ENCODE data around the gene SLC15A3.

SLC15A3 gene

DNA sequence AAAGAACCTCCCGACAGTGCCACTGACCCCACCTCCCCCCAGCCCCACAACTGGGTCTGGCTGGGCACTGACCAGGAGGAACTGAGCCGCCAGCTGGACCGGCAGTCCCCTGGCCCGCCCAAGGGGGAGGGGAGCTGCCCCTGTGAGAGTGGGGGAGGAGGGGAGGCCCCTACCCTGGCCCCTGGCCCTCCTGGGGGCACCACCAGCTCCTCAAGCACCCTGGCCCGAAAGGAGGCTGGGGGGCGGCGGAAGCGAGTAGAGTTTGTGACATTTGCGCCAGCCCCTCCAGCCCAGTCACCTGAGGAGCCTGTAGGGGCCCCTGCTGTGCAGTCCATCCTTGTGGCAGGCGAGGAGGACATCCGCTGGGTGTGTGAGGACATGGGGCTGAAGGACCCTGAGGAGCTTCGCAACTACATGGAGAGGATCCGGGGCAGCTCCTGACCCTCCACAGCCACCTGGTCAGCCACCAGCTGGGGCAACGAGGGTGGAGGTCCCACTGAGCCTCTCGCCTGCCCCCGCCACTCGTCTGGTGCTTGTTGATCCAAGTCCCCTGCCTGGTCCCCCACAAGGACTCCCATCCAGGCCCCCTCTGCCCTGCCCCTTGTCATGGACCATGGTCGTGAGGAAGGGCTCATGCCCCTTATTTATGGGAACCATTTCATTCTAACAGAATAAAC is 15.4 kb downstream of the SLC15A3 start:
- H3K27ac ChIP-seq (ENCODE audit: low read length): no peak overlapping the region
- DNase-seq: no peak
- H3K4me2 ChIP-seq (ENCODE audit: insufficient read depth, low read length): no peak overlapping the region
- peaks cover 4% of the 10 kb centered on the region for H3K27me3 ChIP-seq (ENCODE audit: insufficient read depth, low read length, poor library complexity)
- H2AFZ ChIP-seq (ENCODE audit: low read depth, low read length): no peak overlapping the region
- no peaks in the 10 kb centered on the region for H4K20me1 ChIP-seq (ENCODE audit: insufficient read depth, low read length)
- no peaks in the 10 kb centered on the region for H3K4me1 ChIP-seq (ENCODE audit: insufficient read depth, low read length)
- H3K4me3 ChIP-seq (ENCODE audit: low read depth in 1 of 2, low read length in 2 of 2): no peak overlapping the region
- H3K36me3 ChIP-seq (ENCODE audit: insufficient read depth, low read length): no peaks in the 10 kb centered on the region
- ATAC-seq (ENCODE audit: insufficient read depth, low read depth): no peak
- H3K79me2 ChIP-seq (ENCODE audit: insufficient read depth, low read length): no peaks in the 10 kb centered on the region
- H3K9me3 ChIP-seq (ENCODE audit: insufficient read depth, low read length, severe bottlenecking): no peaks in the 10 kb centered on the region
- TF ChIP-seq, protein P1, sequence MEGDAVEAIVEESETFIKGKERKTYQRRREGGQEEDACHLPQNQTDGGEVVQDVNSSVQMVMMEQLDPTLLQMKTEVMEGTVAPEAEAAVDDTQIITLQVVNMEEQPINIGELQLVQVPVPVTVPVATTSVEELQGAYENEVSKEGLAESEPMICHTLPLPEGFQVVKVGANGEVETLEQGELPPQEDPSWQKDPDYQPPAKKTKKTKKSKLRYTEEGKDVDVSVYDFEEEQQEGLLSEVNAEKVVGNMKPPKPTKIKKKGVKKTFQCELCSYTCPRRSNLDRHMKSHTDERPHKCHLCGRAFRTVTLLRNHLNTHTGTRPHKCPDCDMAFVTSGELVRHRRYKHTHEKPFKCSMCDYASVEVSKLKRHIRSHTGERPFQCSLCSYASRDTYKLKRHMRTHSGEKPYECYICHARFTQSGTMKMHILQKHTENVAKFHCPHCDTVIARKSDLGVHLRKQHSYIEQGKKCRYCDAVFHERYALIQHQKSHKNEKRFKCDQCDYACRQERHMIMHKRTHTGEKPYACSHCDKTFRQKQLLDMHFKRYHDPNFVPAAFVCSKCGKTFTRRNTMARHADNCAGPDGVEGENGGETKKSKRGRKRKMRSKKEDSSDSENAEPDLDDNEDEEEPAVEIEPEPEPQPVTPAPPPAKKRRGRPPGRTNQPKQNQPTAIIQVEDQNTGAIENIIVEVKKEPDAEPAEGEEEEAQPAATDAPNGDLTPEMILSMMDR (IDR thresholded peaks at IDR 0.05; ENCODE audit: borderline replicate concordance, extremely low read depth, low read length, poor library complexity, severe bottlenecking): no peak
- TF ChIP-seq EZH2 (IDR thresholded peaks at IDR 0.05; ENCODE audit: borderline replicate concordance, low read depth, low read length, severe bottlenecking): no peak
- H3K9ac ChIP-seq (ENCODE audit: low read depth, low read length): no peak overlapping the region

DNA sequence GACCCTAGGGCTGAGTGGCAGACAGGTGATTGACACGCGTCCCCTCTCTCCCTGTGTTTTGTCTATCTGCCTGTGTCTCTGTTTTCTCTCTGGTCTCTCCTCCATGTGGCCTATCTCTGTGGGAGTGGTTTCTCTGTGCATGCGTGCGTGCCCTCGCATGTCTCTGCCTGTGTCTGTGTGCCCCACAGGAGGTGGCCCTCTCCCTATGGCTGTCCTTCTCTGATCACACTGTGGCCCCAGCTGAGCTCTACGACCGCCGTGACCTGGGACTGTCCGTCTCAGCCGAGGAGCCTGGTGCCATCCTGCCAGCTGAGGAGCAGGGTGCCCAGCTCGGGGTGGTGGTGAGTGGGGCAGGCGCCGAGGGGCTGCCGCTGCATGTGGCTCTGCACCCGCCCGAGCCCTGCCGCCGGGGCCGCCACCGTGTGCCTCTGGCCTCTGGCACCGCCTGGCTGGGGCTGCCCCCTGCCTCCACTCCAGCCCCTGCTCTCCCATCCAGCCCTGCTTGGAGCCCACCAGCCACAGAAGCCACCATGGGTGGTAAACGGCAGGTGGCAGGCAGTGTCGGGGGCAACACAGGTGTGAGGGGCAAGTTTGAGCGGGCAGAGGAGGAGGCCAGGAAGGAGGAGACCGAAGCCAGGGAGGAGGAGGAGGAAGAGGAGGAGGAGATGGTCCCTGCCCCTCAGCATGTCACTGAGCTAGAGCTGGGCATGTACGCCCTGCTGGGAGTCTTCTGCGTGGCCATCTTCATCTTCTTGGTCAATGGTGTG is 16.1 kb downstream of the SLC15A3 start:
- ATAC-seq (ENCODE audit: insufficient read depth, low read depth) (no peak), DNase-seq (no peak)
- TF ChIP-seq, protein P1 (IDR thresholded peaks at IDR 0.05; ENCODE audit: borderline replicate concordance, extremely low read depth, low read length, poor library complexity, severe bottlenecking): no peak
- TF ChIP-seq EZH2 (IDR thresholded peaks at IDR 0.05; ENCODE audit: borderline replicate concordance, low read depth, low read length, severe bottlenecking): no peak
- H3K4me2 ChIP-seq (ENCODE audit: insufficient read depth, low read length): no peak overlapping the region
- no peak overlapping the region for H2AFZ ChIP-seq (ENCODE audit: low read depth, low read length)
- H3K79me2 ChIP-seq (ENCODE audit: insufficient read depth, low read length): no peaks in the 10 kb centered on the region
- H3K27me3 ChIP-seq (ENCODE audit: insufficient read depth, low read length, poor library complexity): peaks cover 4% of the 10 kb centered on the region
- H3K4me1 ChIP-seq (ENCODE audit: insufficient read depth, low read length): no peaks in the 10 kb centered on the region
- H4K20me1 ChIP-seq (ENCODE audit: insufficient read depth, low read length): no peaks in the 10 kb centered on the region
- H3K36me3 ChIP-seq (ENCODE audit: insufficient read depth, low read length): no peaks in the 10 kb centered on the region
- no peaks in the 10 kb centered on the region for H3K9me3 ChIP-seq (ENCODE audit: insufficient read depth, low read length, severe bottlenecking)
- H3K9ac ChIP-seq (ENCODE audit: low read depth, low read length): no peak overlapping the region
- H3K4me3 ChIP-seq (ENCODE audit: low read depth in 1 of 2, low read length in 2 of 2): no peak overlapping the region
- H3K27ac ChIP-seq (ENCODE audit: low read length): no peak overlapping the region

- Histone ChIP-seq H4K20me1 (ENCODE audit: insufficient read depth, low read length) (no peaks in the 10 kb centered on the region), H3K27ac (ENCODE audit: low read length) (no peak overlapping the region), H3K9me3 (ENCODE audit: insufficient read depth, low read length, severe bottlenecking) (no peaks in the 10 kb centered on the region), H2AFZ (ENCODE audit: low read depth, low read length) (no peak overlapping the region), H3K4me2 (ENCODE audit: insufficient read depth, low read length) (no peak overlapping the region), H3K4me1 (ENCODE audit: insufficient read depth, low read length) (no peaks in the 10 kb centered on the region), H3K27me3 (ENCODE audit: insufficient read depth, low read length, poor library complexity) (peaks cover 4% of the 10 kb centered on the region), H3K9ac (ENCODE audit: low read depth, low read length) (no peak overlapping the region), H3K36me3 (ENCODE audit: insufficient read depth, low read length) (no peaks in the 10 kb centered on the region), H3K79me2 (ENCODE audit: insufficient read depth, low read length) (no peaks in the 10 kb centered on the region), H3K4me3 (ENCODE audit: low read depth in 1 of 2, low read length in 2 of 2) (no peak overlapping the region)
- no peak for TF ChIP-seq EZH2 (IDR thresholded peaks at IDR 0.05; ENCODE audit: borderline replicate concordance, low read depth, low read length, severe bottlenecking)
- TF ChIP-seq, protein P1 (IDR thresholded peaks at IDR 0.05; ENCODE audit: borderline replicate concordance, extremely low read depth, low read length, poor library complexity, severe bottlenecking): no peak
- DNase-seq (no peak), ATAC-seq (ENCODE audit: insufficient read depth, low read depth) (no peak)
Observed at GRCh38 chr11:60934790-60935605, 17.0 kb downstream of the SLC15A3 start.

Data from DND-41 (cell line).